Measurements from ENCODE around the gene DPM2.

Gene DPM2

DNA sequence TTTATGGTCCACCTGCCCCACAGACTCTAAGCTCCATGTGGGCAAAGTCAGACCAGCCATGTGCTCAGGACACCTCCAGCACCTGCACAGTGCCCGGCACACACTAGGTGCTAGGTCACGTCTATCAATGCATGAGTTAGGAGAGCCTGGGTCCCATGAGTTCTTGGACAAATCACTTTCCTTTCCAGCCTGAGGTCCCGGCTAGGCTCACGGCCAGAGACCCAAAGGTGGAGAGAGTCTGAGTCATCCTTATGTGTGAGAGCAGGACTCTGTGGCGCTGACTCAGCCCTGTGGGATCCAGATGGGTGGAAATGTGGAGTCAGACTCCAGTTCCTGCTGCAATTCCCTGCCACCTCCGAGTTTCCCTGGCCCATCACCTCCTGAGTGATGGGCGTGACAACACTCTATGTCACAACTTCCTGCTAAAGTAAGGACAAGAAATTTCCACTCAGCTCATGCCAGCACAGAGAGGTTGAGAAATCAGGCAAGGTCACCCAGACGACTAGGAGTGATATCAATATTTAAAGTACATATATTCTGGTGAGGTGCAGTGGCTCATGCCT lies 18.3 kb downstream of the DPM2 start:
- Histone ChIP-seq H3K27me3 (ENCODE audit: control insufficient read depth, low read length) (peaks cover 17% of the 10 kb centered on the region), H3F3A (ENCODE audit: control insufficient read depth, insufficient read depth) (peaks cover 14% of the 10 kb centered on the region), H3K4me2 (ENCODE audit: low read length) (no peak overlapping the region), H3K27ac (ENCODE audit: low read depth, low read length) (no peak overlapping the region), H3K9me3 (ENCODE audit: control insufficient read depth, insufficient read depth, low read length) (no peaks in the 10 kb centered on the region), H3K4me1 (ENCODE audit: control insufficient read depth, low read length) (peaks cover 59% of the 10 kb centered on the region), H3K9me2 (replicated peaks; ENCODE audit: control insufficient read depth, low read length) (no peaks in the 10 kb centered on the region), H3K36me3 (ENCODE audit: control insufficient read depth, low read length) (peaks cover 21% of the 10 kb centered on the region), H3K79me2 (ENCODE audit: control insufficient read depth, low read length) (peaks cover 22% of the 10 kb centered on the region), H4K20me1 (ENCODE audit: control insufficient read depth, insufficient read depth, low read depth, low read length) (no peaks in the 10 kb centered on the region), H3K4me3 (ENCODE audit: low read length) (no peak overlapping the region)
- TF ChIP-seq, protein P1, sequence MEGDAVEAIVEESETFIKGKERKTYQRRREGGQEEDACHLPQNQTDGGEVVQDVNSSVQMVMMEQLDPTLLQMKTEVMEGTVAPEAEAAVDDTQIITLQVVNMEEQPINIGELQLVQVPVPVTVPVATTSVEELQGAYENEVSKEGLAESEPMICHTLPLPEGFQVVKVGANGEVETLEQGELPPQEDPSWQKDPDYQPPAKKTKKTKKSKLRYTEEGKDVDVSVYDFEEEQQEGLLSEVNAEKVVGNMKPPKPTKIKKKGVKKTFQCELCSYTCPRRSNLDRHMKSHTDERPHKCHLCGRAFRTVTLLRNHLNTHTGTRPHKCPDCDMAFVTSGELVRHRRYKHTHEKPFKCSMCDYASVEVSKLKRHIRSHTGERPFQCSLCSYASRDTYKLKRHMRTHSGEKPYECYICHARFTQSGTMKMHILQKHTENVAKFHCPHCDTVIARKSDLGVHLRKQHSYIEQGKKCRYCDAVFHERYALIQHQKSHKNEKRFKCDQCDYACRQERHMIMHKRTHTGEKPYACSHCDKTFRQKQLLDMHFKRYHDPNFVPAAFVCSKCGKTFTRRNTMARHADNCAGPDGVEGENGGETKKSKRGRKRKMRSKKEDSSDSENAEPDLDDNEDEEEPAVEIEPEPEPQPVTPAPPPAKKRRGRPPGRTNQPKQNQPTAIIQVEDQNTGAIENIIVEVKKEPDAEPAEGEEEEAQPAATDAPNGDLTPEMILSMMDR (IDR thresholded peaks at IDR 0.05; ENCODE audit: low read depth, low read length, poor library complexity, severe bottlenecking) = no peak
- TF ChIP-seq EZH2phosphoT487 (IDR thresholded peaks at IDR 0.05; ENCODE audit: borderline replicate concordance, low read length) = no peak

DNA sequence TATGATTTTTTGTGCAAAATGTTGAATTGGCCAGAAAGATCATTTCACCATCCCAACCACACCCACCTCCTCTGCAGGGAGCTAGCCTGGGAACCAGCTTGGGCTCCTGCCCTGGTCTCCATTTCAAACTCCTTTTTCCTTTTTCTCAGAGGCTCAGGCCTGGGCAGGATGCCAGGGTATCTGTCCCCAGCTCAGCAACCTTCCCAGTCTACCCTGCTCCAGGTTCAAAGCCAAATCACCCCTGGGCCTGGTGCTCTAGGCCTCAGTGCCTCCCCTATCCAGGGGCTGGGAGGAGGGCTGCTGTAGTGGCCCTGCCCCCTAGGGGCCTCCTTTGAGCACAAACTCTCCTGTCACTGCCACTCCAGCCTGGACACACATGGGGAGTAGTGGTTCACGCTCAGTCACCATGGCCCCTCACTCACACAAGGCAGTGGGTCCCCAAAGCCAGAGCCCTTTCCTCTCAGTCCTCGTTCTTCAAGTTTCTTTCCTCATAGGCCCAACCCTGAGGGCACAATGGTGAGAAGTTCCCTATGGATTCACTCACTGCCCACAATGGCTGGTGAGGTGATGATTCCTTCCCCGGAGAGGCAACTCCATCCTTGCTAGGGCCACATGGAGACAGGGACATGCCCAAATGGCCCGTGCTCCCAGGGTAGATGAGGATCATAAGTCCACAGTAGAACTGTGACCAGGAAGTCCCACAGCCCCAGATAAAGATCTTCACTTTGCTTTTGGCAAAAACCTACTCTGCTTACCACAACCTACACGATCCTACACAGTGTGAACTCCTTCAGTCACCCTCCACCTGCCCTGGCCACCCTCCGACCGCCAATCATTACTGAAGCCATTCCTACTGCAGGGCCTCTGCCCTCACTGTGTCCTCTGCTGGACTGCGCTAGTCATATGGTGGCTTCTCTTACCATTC lies 19.2 kb downstream of the DPM2 start:
- H3K27me3 ChIP-seq (ENCODE audit: control insufficient read depth, low read length) = peaks cover 15% of the 10 kb centered on the region
- peaks cover 25% of the 10 kb centered on the region for H3K36me3 ChIP-seq (ENCODE audit: control insufficient read depth, low read length)
- H3K9me3 ChIP-seq (ENCODE audit: control insufficient read depth, insufficient read depth, low read length) = no peaks in the 10 kb centered on the region
- no peak for TF ChIP-seq EZH2phosphoT487 (IDR thresholded peaks at IDR 0.05; ENCODE audit: borderline replicate concordance, low read length)
- TF ChIP-seq, protein P1 (IDR thresholded peaks at IDR 0.05; ENCODE audit: low read depth, low read length, poor library complexity, severe bottlenecking) = peak; percentile 64
- H3K4me3 ChIP-seq (ENCODE audit: low read length) = peak overlapping the region; percentile 97
- H3F3A ChIP-seq (ENCODE audit: control insufficient read depth, insufficient read depth) = peaks cover 14% of the 10 kb centered on the region
- peaks cover 22% of the 10 kb centered on the region for H3K79me2 ChIP-seq (ENCODE audit: control insufficient read depth, low read length)
- H3K4me1 ChIP-seq (ENCODE audit: control insufficient read depth, low read length) = peaks cover 59% of the 10 kb centered on the region
- no peaks in the 10 kb centered on the region for H4K20me1 ChIP-seq (ENCODE audit: control insufficient read depth, insufficient read depth, low read depth, low read length)
- H3K4me2 ChIP-seq (ENCODE audit: low read length) = peak overlapping the region; percentile 90
- no peaks in the 10 kb centered on the region for H3K9me2 ChIP-seq (replicated peaks; ENCODE audit: control insufficient read depth, low read length)
- H3K27ac ChIP-seq (ENCODE audit: low read depth, low read length) = peak overlapping the region; percentile 69

DNA sequence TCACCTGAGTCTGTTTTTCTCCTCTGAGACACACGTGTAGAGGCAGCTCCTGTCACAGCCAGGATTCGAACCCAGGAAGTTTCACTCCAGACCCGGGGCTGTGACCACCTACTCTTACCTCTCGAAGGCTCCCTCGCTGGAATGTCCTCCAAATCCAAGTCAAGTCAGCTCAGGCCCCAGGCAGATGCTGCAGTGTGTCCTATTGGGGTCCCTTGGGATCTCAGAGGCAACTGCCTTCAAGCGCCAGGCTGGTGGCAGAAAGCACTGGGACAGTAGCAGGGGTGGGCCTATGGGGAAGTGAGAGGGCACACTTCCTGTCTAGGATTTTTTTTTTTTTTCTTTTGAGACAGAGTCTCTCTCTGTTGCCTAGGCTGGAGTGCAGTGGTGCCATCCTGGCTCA lies 20.1 kb downstream of the DPM2 start:
- Histone ChIP-seq H3K4me2 (ENCODE audit: low read length) (peak overlapping the region; percentile 90), H3K36me3 (ENCODE audit: control insufficient read depth, low read length) (peaks cover 30% of the 10 kb centered on the region), H3K27me3 (ENCODE audit: control insufficient read depth, low read length) (peaks cover 7% of the 10 kb centered on the region), H4K20me1 (ENCODE audit: control insufficient read depth, insufficient read depth, low read depth, low read length) (no peaks in the 10 kb centered on the region), H3K9me2 (replicated peaks; ENCODE audit: control insufficient read depth, low read length) (no peaks in the 10 kb centered on the region), H3K4me1 (ENCODE audit: control insufficient read depth, low read length) (peaks cover 63% of the 10 kb centered on the region), H3F3A (ENCODE audit: control insufficient read depth, insufficient read depth) (peaks cover 12% of the 10 kb centered on the region), H3K27ac (ENCODE audit: low read depth, low read length) (peak overlapping the region; percentile 69), H3K79me2 (ENCODE audit: control insufficient read depth, low read length) (peaks cover 22% of the 10 kb centered on the region), H3K9me3 (ENCODE audit: control insufficient read depth, insufficient read depth, low read length) (no peaks in the 10 kb centered on the region), H3K4me3 (ENCODE audit: low read length) (peak overlapping the region; percentile 97)
- TF ChIP-seq, protein P1 (IDR thresholded peaks at IDR 0.05; ENCODE audit: low read depth, low read length, poor library complexity, severe bottlenecking) = no peak

Data from DOHH2 (cell line).